SU-DHL-6 (cell line): Measurements from ENCODE around the gene PPP6R1.

ENCODE experiments used
- H2AFZ ChIP-seq: fragments of 200-600 bp; sonication (generic); 2 replicates; pipeline ENCODE4 v1.6.1; 2014; ENCODE audit warnings: low read depth, mild to moderate bottlenecking, moderate library complexity, mixed read lengths, antibody characterized with exemption, low read length; ENCODE audit not compliant: severe bottlenecking
- H3F3A ChIP-seq: fragments of 200-600 bp; shearing (Covaris generic); 2 replicates; pipeline ENCODE4 v1.6.0; 2016; ENCODE audit warnings: antibody characterized with exemption, mild to moderate bottlenecking; ENCODE audit not compliant: insufficient read depth
- H3K27ac ChIP-seq: fragments of 200-600 bp; sonication (generic); 2 replicates; pipeline ENCODE4 v1.5.1; 2016; ENCODE audit warnings: low read depth, mild to moderate bottlenecking, low read length, moderate library complexity, mixed read lengths
- H3K27me3 ChIP-seq: fragments of 200-600 bp; sonication (generic), shearing (Covaris generic); 2 replicates; pipeline ENCODE4 v1.6.0; 2014; ENCODE audit warnings: mild to moderate bottlenecking, low read length
- H3K36me3 ChIP-seq: fragments of 200-600 bp; sonication (generic); 2 replicates; pipeline ENCODE4 v1.6.1; 2014; ENCODE audit warnings: mild to moderate bottlenecking, low read length, mixed read lengths
- H3K4me2 ChIP-seq: fragments of 300-600, 200-600 bp; shearing (Covaris generic), sonication (generic); 2 replicates; pipeline ENCODE4 v1.6.0; 2014; ENCODE audit warnings: low read length, low read depth, mild to moderate bottlenecking; ENCODE audit not compliant: poor library complexity, severe bottlenecking
- H3K4me3 ChIP-seq: fragments of 200-600 bp; sonication (generic); 2 replicates; pipeline ENCODE4 v1.5.1; 2014; ENCODE audit warnings: antibody characterized with exemption, low read length, mild to moderate bottlenecking, mixed read lengths; ENCODE audit not compliant: insufficient read depth, poor library complexity, severe bottlenecking
- H3K79me2 ChIP-seq: fragments of 200-600 bp; sonication (generic); 2 replicates; pipeline ENCODE4 v1.6.1; 2014; ENCODE audit warnings: mild to moderate bottlenecking, low read length, moderate library complexity; ENCODE audit not compliant: insufficient read depth
- H3K9ac ChIP-seq: fragments of 200-600 bp; sonication (generic); 2 replicates; pipeline ENCODE4 v1.7.0; 2014; ENCODE audit warnings: mild to moderate bottlenecking, low read length
- H3K9me2 ChIP-seq: fragments of 200-600 bp; sonication (generic); replicated peaks from 2 replicates; pipeline ENCODE4 v1.6.1; 2014; ENCODE audit warnings: low read length; ENCODE audit not compliant: insufficient read depth
- H3K9me3 ChIP-seq: fragments of 200-600 bp; sonication (generic); 2 replicates; pipeline ENCODE4 v1.6.1; 2014; ENCODE audit warnings: low read length, mixed read lengths; ENCODE audit not compliant: insufficient read depth
- H4K20me1 ChIP-seq: fragments of 200-600 bp; sonication (generic); 2 replicates; pipeline ENCODE4 v1.6.1; 2014; ENCODE audit warnings: low read depth, mild to moderate bottlenecking, antibody characterized with exemption, low read length, moderate library complexity, mixed read lengths
- EZH2phosphoT487 ChIP-seq: fragments of 200-600 bp; sonication (generic), shearing (Covaris generic); conservative IDR thresholded peaks from 2 replicates; pipeline ENCODE4 v1.6.1; 2018; ENCODE audit warnings: mild to moderate bottlenecking, antibody characterized with exemption, low read length, moderate library complexity, mixed read lengths
- TF ChIP-seq, protein P1 (sequence below): fragments of 200-600 bp; sonication (generic); IDR thresholded peaks from one replicate; pipeline ENCODE4 v1.5.1; 2017; ENCODE audit warnings: antibody characterized with exemption, mild to moderate bottlenecking, low read length, moderate library complexity; ENCODE audit not compliant: insufficient read depth, poor library complexity, severe bottlenecking

PPP6R1 gene

DNA sequence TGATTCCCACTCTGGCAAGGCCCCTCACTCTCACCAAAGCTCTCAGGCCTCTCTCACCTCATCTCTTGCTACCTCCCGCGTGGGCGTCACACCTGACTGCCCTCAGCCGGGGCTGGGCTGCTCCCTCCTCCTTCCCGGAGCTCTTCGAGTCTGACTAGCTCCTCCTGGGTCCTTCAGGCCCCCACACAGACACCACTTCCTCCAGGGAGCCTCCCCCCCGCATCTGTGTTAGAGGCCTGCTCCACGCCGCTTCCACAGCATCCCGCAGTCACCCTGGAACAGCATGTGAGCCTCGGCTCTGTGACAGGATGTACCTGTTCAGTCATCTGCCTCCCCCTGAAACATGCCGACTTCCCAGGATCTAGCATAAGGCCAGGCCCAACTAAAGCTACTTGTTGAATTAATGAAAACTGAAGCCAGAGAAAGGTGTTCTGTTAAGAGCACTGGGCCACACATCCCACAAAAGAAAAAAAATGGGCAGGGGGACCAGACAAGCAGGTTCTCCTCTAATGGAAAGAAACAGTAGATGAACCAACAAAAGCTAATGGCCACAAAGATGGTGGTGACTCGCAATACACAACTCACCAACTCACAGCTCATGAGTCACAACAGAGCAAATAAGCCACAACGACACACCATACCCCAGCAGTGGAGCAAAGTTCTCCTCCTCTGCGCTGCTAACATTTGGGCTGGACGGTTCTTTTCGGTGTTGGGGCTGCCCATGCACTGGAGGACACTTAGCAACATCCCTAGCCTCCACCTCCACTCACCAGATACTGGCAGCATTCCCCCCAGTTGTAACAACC, 3.0 kb downstream of the PPP6R1 start:
- Histone ChIP-seq H3K27ac (peak overlapping the region; percentile 99), H3K4me3 (peak overlapping the region; percentile 73), H3K27me3 (no peaks in the 10 kb centered on the region), H4K20me1 (no peaks in the 10 kb centered on the region), H3K36me3 (no peaks in the 10 kb centered on the region), H3K9ac (peak overlapping the region; percentile 94), H3K9me2 (no peaks in the 10 kb centered on the region), H3K4me2 (peak overlapping the region; percentile 98), H3K9me3 (no peaks in the 10 kb centered on the region), H3K79me2 (peaks cover 79% of the 10 kb centered on the region), H2AFZ (no peak overlapping the region), H3F3A (peaks cover 50% of the 10 kb centered on the region)
- no peak for TF ChIP-seq EZH2phosphoT487
- TF ChIP-seq, protein P1, sequence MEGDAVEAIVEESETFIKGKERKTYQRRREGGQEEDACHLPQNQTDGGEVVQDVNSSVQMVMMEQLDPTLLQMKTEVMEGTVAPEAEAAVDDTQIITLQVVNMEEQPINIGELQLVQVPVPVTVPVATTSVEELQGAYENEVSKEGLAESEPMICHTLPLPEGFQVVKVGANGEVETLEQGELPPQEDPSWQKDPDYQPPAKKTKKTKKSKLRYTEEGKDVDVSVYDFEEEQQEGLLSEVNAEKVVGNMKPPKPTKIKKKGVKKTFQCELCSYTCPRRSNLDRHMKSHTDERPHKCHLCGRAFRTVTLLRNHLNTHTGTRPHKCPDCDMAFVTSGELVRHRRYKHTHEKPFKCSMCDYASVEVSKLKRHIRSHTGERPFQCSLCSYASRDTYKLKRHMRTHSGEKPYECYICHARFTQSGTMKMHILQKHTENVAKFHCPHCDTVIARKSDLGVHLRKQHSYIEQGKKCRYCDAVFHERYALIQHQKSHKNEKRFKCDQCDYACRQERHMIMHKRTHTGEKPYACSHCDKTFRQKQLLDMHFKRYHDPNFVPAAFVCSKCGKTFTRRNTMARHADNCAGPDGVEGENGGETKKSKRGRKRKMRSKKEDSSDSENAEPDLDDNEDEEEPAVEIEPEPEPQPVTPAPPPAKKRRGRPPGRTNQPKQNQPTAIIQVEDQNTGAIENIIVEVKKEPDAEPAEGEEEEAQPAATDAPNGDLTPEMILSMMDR = no peak

DNA sequence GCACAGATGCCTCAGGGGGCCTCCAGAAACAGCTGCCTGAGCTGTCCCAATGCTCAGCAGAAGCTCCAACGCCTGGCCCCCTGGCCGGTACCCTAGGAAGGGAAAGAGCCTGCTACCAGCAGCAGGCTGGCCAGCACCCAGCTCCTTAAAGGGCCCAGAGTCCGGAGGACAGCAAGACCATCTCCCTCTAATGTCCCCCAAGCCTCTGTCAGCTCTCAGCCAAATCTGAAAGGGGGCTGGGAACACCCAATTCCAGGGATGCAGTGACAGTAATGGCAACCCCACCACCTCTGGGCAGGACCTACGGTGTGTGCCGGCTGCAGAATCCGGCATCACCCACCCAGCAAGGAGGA, 4.2 kb downstream of the PPP6R1 start:
- no peaks in the 10 kb centered on the region for H3K9me3 ChIP-seq
- no peaks in the 10 kb centered on the region for H3K9me2 ChIP-seq
- H2AFZ ChIP-seq = no peak overlapping the region
- H3F3A ChIP-seq = peaks cover 43% of the 10 kb centered on the region
- no peaks in the 10 kb centered on the region for H3K27me3 ChIP-seq
- H4K20me1 ChIP-seq = no peaks in the 10 kb centered on the region
- H3K9ac ChIP-seq = peak overlapping the region; percentile 94
- H3K79me2 ChIP-seq = peaks cover 91% of the 10 kb centered on the region
- H3K36me3 ChIP-seq = no peaks in the 10 kb centered on the region
- peak overlapping the region; percentile 73 for H3K4me3 ChIP-seq
- H3K27ac ChIP-seq = peak overlapping the region; percentile 99
- H3K4me2 ChIP-seq = peak overlapping the region; percentile 98
- TF ChIP-seq, protein P1 = no peak
- no peak for TF ChIP-seq EZH2phosphoT487

DNA sequence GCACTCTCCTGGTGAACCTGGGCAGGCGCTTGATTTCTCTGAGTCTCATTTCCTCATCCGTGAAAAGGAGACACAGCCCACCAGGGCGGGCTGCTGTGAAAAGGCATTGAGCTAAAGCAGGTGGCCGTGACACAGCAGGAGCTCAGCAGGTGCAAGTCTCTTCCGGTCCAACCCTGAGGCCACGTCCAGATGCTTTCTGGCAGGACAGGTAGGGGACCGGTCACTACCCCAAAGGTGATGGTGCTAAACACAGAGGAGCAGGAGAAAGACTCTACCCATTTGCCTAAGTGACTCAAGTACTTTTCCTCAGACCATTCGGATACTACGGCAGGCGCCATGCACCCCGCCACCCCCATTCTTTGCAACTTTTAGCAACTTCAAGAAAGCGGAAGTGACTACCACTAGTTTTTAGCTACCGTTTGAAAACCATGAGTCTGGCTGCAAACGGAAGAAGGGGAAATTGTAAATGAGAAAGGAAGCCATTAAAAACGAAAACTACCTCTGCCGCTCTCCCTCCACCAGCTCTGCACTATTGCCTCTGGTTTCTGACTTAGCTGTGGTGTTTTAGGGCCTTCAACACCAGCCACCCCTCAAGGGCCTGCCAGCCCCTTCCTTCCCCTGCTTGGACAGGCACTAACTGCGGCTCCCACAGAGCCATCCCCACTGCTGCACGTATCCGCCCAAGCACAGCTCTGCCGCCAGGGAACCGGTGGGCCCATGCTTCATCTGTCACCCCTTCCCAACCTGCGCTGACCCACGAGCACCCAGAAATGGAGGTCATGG, 4.8 kb downstream of the PPP6R1 start:
- H3K4me3 ChIP-seq = peak overlapping the region; percentile 73
- peak overlapping the region; percentile 99 for H3K27ac ChIP-seq

More for the DNA sequence above, 4.8 kb downstream of the PPP6R1 start:
- Histone ChIP-seq H3K4me2 (peak overlapping the region; percentile 98), H3K36me3 (no peaks in the 10 kb centered on the region), H3F3A (peaks cover 37% of the 10 kb centered on the region), H3K27me3 (no peaks in the 10 kb centered on the region), H3K9me2 (no peaks in the 10 kb centered on the region), H3K9me3 (no peaks in the 10 kb centered on the region), H3K79me2 (peaks cover 96% of the 10 kb centered on the region), H3K9ac (peak overlapping the region; percentile 94), H4K20me1 (no peaks in the 10 kb centered on the region), H2AFZ (no peak overlapping the region)
- no peak for TF ChIP-seq EZH2phosphoT487
- TF ChIP-seq, protein P1 = no peak
